Dermis microvascular lymphatic vessel endothelial cell (primary cell): ENCODE results near the gene NIPSNAP3A. TPM values are rescaled to one million over a fixed set of nuclear protein-coding genes. Genes with fewer than 3 reads are reported as not detected.
A peak's percentile ranks its signal among the peaks of the same experiment; 100 is the strongest.

Experiments used
- DNase-seq, 2 donors: peaks; one replicate each; pipeline versions ENCODE4 v3.0.0 to v3.0.0-alpha.2; 2010; ENCODE audit warnings: low read depth in 2 of 2
- total RNA-seq: library from RNA; depleted of rRNA; stranded (reverse); fragments of >200 nt; gene quantifications from 2 replicates; pipeline ENCODE4 v1.2.1, GENCODE V29; 2014

NIPSNAP3A gene
- total RNA-seq, 1 donor from 2014 or later, result 49.4 TPM

DNA sequence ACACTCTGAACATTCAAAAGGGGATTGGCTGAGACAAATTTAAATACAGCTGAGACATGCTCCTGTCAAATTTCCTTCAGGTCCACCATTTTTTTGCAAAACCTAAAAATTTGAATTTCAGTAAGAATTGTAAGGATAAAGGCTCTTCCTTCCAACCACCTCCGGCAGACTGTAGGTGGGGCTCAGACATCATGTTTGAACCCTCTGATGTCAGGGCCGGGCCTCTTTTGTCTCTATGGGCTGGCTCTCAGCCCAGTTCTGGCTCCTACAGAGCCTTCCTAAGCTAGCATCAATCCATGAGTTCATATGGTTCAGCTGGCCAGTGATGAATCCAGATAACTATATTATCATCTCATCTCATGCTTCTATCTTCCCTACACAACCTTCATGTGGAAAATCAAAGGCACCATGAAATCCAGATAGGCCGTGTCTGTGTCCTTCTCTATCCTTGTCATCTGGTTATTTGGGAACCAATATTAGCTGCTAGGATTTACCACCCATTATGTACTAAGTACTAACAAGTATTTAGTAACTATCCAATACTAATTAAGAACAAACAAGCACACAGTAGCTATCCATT, 60.6 kb downstream of the NIPSNAP3A start:
- peak; percentile 37 to 73 for DNase-seq

Other genes starting within 250 kb of the NIPSNAP3A start
- not detected in 2 replicates for gene OR13F1, start 243.4 kb upstream of the NIPSNAP3A start, total RNA-seq
- gene OR13C4, start 220.5 kb upstream of the NIPSNAP3A start, total RNA-seq, result not detected in 2 replicates
- gene OR13C3, start 210.8 kb upstream of the NIPSNAP3A start, total RNA-seq, result not detected in 2 replicates
- gene OR13C8, start 178.5 kb upstream of the NIPSNAP3A start, total RNA-seq, result not detected in 2 replicates
- not detected in 2 replicates for gene OR13C5, start 148.3 kb upstream of the NIPSNAP3A start, total RNA-seq
- not detected in 2 replicates for gene OR13C2, start 142.1 kb upstream of the NIPSNAP3A start, total RNA-seq
- gene OR13C9, start 129.5 kb upstream of the NIPSNAP3A start, total RNA-seq, result not detected in 2 replicates
- not detected in 2 replicates for gene OR13D1, start 53.2 kb upstream of the NIPSNAP3A start, total RNA-seq
- 0.25 and 0.39 TPM in 2 replicates for gene NIPSNAP3B, start 16.4 kb downstream of the NIPSNAP3A start, total RNA-seq
- 9.2 and 9.9 TPM in 2 replicates for gene ABCA1, start 180.5 kb downstream of the NIPSNAP3A start, total RNA-seq